OCI-LY3 (cell line): ENCODE results near the gene NUBP2.

Experiments
- H2AFZ ChIP-seq: fragments of 200-600, 300-600 bp; shearing (Covaris generic); 2 replicates; pipeline ENCODE4 v1.6.0; 2014; ENCODE audit warnings: antibody characterized with exemption, low read depth, low read length
- H3K27ac ChIP-seq: fragments of 200-600, 300-600 bp; sonication (generic); 2 replicates; pipeline ENCODE4 v1.5.1; 2014; ENCODE audit warnings: mild to moderate bottlenecking, low read length, moderate library complexity, mixed read lengths
- H3K27me3 ChIP-seq: fragments of 200-600, 300-600 bp; sonication (generic); 2 replicates; pipeline ENCODE4 v1.6.1; 2014; ENCODE audit warnings: low read depth, low read length, mixed read lengths
- H3K36me3 ChIP-seq: fragments of 200-600, 300-600 bp; sonication (generic); replicated peaks from 2 replicates; pipeline ENCODE3; 2014; ENCODE audit warnings: low read depth, low read length, mixed read lengths
- H3K4me1 ChIP-seq: fragments of 300-600, 200-600 bp; sonication (generic); 2 replicates; pipeline ENCODE4 v1.6.1; 2014; ENCODE audit warnings: low read length, mixed read lengths
- H3K4me2 ChIP-seq: fragments of 200-600, 300-600 bp; sonication (generic); 2 replicates; pipeline ENCODE4 v1.6.1; 2014; ENCODE audit warnings: low read length, mixed read lengths
- H3K4me3 ChIP-seq: fragments of 300-600, 200-600 bp; sonication (generic); 2 replicates; pipeline ENCODE4 v1.5.1; 2014; ENCODE audit warnings: antibody characterized with exemption, mild to moderate bottlenecking, low read length, moderate library complexity
- H3K79me2 ChIP-seq: fragments of 300-600, 200-600 bp; shearing (Covaris generic); 2 replicates; pipeline ENCODE4 v1.6.1; 2014; ENCODE audit warnings: mild to moderate bottlenecking, low read length, mixed read lengths
- H3K9ac ChIP-seq: fragments of 300-600, 200-600 bp; shearing (Covaris generic); 2 replicates; pipeline ENCODE4 v1.6.0; 2014; ENCODE audit warnings: mild to moderate bottlenecking, low read length, moderate library complexity
- H3K9me3 ChIP-seq: fragments of 200-600, 300-600 bp; shearing (Covaris generic); 2 replicates; pipeline ENCODE4 v1.6.1; 2014; ENCODE audit warnings: low read length, mixed read lengths; ENCODE audit not compliant: insufficient read depth
- H4K20me1 ChIP-seq: fragments of 200-600, 300-600 bp; sonication (generic); 2 replicates; pipeline ENCODE4 v1.6.1; 2016; ENCODE audit warnings: low read length, mixed read lengths; ENCODE audit not compliant: insufficient read depth
- CTCF ChIP-seq: fragments of 200-600, 300-600 bp; sonication (generic); IDR thresholded peaks from 2 replicates; pipeline ENCODE4 v1.5.1; 2014; ENCODE audit warnings: antibody characterized with exemption, low read length, low read depth
- EZH2phosphoT487 ChIP-seq: fragments of 200-600 bp; shearing (Covaris generic); IDR thresholded peaks from 2 replicates; pipeline ENCODE4 v1.6.1; 2018; ENCODE audit warnings: antibody characterized with exemption, mixed run types, low read depth

Gene NUBP2

GRCh38 chr16:1740781-1741490 is 41.8 kb upstream of the NUBP2 start:
- H3K27me3 ChIP-seq, result no peaks in the 10 kb centered on the region
- H2AFZ ChIP-seq, result no peak overlapping the region
- no peak overlapping the region for H3K27ac ChIP-seq
- no peaks in the 10 kb centered on the region for H3K79me2 ChIP-seq
- no peak overlapping the region for H3K4me2 ChIP-seq
- no peaks in the 10 kb centered on the region for H3K9me3 ChIP-seq
- H3K4me1 ChIP-seq, result no peaks in the 10 kb centered on the region
- TF ChIP-seq EZH2phosphoT487, result no peak
- no peak for TF ChIP-seq CTCF
- H3K36me3 ChIP-seq, result no peaks in the 10 kb centered on the region
- H4K20me1 ChIP-seq, result no peaks in the 10 kb centered on the region
- H3K9ac ChIP-seq, result no peak overlapping the region
- no peak overlapping the region for H3K4me3 ChIP-seq

- Histone ChIP-seq H3K9me3 (no peaks in the 10 kb centered on the region), H4K20me1 (no peaks in the 10 kb centered on the region), H3K36me3 (no peaks in the 10 kb centered on the region), H3K27ac (no peak overlapping the region), H2AFZ (no peak overlapping the region), H3K9ac (no peak overlapping the region), H3K4me3 (no peak overlapping the region), H3K4me1 (no peaks in the 10 kb centered on the region), H3K27me3 (no peaks in the 10 kb centered on the region), H3K4me2 (no peak overlapping the region), H3K79me2 (no peaks in the 10 kb centered on the region)
- no peak for TF ChIP-seq EZH2phosphoT487
Measured at GRCh38 chr16:1741553-1742165, 41.1 kb upstream of the NUBP2 start.

GRCh38 chr16:1743376-1744337 is 39.1 kb upstream of the NUBP2 start:
- Histone ChIP-seq H3K36me3 (no peaks in the 10 kb centered on the region), H4K20me1 (no peaks in the 10 kb centered on the region), H3K9me3 (no peaks in the 10 kb centered on the region), H3K79me2 (no peaks in the 10 kb centered on the region), H3K4me3 (no peak overlapping the region), H3K4me1 (no peaks in the 10 kb centered on the region), H2AFZ (no peak overlapping the region), H3K27ac (no peak overlapping the region), H3K4me2 (no peak overlapping the region), H3K27me3 (no peaks in the 10 kb centered on the region), H3K9ac (no peak overlapping the region)
- TF ChIP-seq EZH2phosphoT487, result no peak
- no peak for TF ChIP-seq CTCF

GRCh38 chr16:1744338-1744840 is 38.4 kb upstream of the NUBP2 start:
- no peak overlapping the region for H3K4me3 ChIP-seq
- H3K36me3 ChIP-seq, result peaks cover under 1% of the 10 kb centered on the region
- no peaks in the 10 kb centered on the region for H3K79me2 ChIP-seq
- H3K27me3 ChIP-seq, result no peaks in the 10 kb centered on the region
- no peak overlapping the region for H2AFZ ChIP-seq
- no peaks in the 10 kb centered on the region for H3K9me3 ChIP-seq
- no peak for TF ChIP-seq CTCF
- no peak for TF ChIP-seq EZH2phosphoT487
- no peak overlapping the region for H3K9ac ChIP-seq
- H4K20me1 ChIP-seq, result no peaks in the 10 kb centered on the region
- no peak overlapping the region for H3K4me2 ChIP-seq
- H3K27ac ChIP-seq, result no peak overlapping the region
- H3K4me1 ChIP-seq, result no peaks in the 10 kb centered on the region
